GM18520 (cell line): Measurements from ENCODE around the gene CLIP3.

Experiments used
- ATAC-seq: cut with Tn5 transposase; IDR thresholded peaks from one replicate; pipeline ENCODE4 v1.9.1; 2021; ENCODE audit not compliant: unreplicated experiment

The CLIP3 gene

GRCh38 chr19:36009633-36010379, 22.9 kb downstream of the CLIP3 start:
- no peak for ATAC-seq

GRCh38 chr19:36009220-36009619, 23.5 kb downstream of the CLIP3 start:
- ATAC-seq, result no peak

- ATAC-seq, result no peak
Measured at GRCh38 chr19:36008336-36008978, 24.2 kb downstream of the CLIP3 start, which contains the start of gene SYNE4. TSS of gene SYNE4 (minus strand) at chr19:36008813. CDS start at chr19:36008681, 132 bp downstream.

- no peak for ATAC-seq
Measured at GRCh38 chr19:36006955-36007354, 25.7 kb downstream of the CLIP3 start.

- no peak for ATAC-seq
Measured at GRCh38 chr19:36003284-36003683, 29.4 kb downstream of the CLIP3 start.

- ATAC-seq, result no peak
Measured at GRCh38 chr19:36001605-36002004, 31.1 kb downstream of the CLIP3 start.

- ATAC-seq, result no peak
Measured at GRCh38 chr19:35996777-35997176, 35.9 kb downstream of the CLIP3 start.

GRCh38 chr19:35995048-35995993, 37.4 kb downstream of the CLIP3 start, which contains the start of gene SDHAF1:
TSS of gene SDHAF1 (plus strand) at chr19:35995188. CDS start at chr19:35995275, 87 bp downstream.
- peak; percentile 80 for ATAC-seq

GRCh38 chr19:35993923-35994598, 38.6 kb downstream of the CLIP3 start:
- no peak for ATAC-seq

GRCh38 chr19:35992907-35993765, 39.5 kb downstream of the CLIP3 start:
- no peak for ATAC-seq

- no peak for ATAC-seq
Measured at GRCh38 chr19:35991731-35992450, 40.8 kb downstream of the CLIP3 start.

- no peak for ATAC-seq
Measured at GRCh38 chr19:35990771-35991730, 41.6 kb downstream of the CLIP3 start.

GRCh38 chr19:35990156-35990555, 42.5 kb downstream of the CLIP3 start:
- no peak for ATAC-seq

- no peak for ATAC-seq
Measured at GRCh38 chr19:35988824-35989223, 43.8 kb downstream of the CLIP3 start.

- ATAC-seq, result no peak
Measured at GRCh38 chr19:35987571-35987896, 45.1 kb downstream of the CLIP3 start.

GRCh38 chr19:35986664-35987570, 45.8 kb downstream of the CLIP3 start:
- ATAC-seq, result no peak

- no peak for ATAC-seq
Measured at GRCh38 chr19:35986111-35986510, 46.6 kb downstream of the CLIP3 start.
